Uterus (tissue), 4 donors: ENCODE data around the gene HOXA6. TPM values are rescaled to one million over a fixed set of nuclear protein-coding genes. Genes with fewer than 3 reads are reported as not detected.
A peak's percentile ranks its signal among the peaks of the same experiment; 100 is the strongest.

Experiments used
- DNase-seq, 2 donors: peaks; one replicate each; pipeline ENCODE4 v3.0.0-alpha.2; 2019 to 2020
- H3K27ac ChIP-seq, 2 donors: fragments of 200-600 bp; sonication (generic); 1 replicate in 1 of 2; 2 replicates in 1 of 2; pipeline ENCODE4 v1.5.1; 2016 to 2018
- H3K27me3 ChIP-seq, 2 donors: fragments of 200-600 bp; sonication (generic); one replicate each; pipeline ENCODE4 v1.5.1; 2018 to 2019; ENCODE audit warnings: control low read depth in 1 of 2
- H3K36me3 ChIP-seq, 2 donors: fragments of 200-600 bp; sonication (generic); one replicate each; pipeline ENCODE4 v1.5.1; 2019; ENCODE audit warnings: control low read depth in 1 of 2
- H3K4me1 ChIP-seq, 2 donors: fragments of 200-600 bp; sonication (generic); one replicate each; pipeline ENCODE4 v1.5.1; 2018 to 2019; ENCODE audit warnings: control low read depth in 1 of 2
- H3K4me3 ChIP-seq, 2 donors: fragments of 200-600 bp; sonication (generic); 1 replicate in 1 of 2; 2 replicates in 1 of 2; pipeline ENCODE4 v1.5.1; 2018 to 2019; ENCODE audit warnings: mild to moderate bottlenecking in 1 of 2
- H3K9me3 ChIP-seq, 2 donors: fragments of 200-600 bp; sonication (generic); one replicate each; pipeline ENCODE4 v1.5.1; 2019; ENCODE audit warnings: control low read depth in 1 of 2
- CTCF ChIP-seq, 4 experiments: fragments of 200-600 bp in 2 of 4; fragments of 450-650 bp in 2 of 4; sonication (generic) in 2 of 4; IDR thresholded peaks; one replicate each; pipeline ENCODE4 v1.5.1; 2016 to 2019; ENCODE audit warnings: antibody characterized with exemption in 4 of 4, mild to moderate bottlenecking in 2 of 4, moderate library complexity in 1 of 4
- POLR2A ChIP-seq, 2 donors: fragments of 450-650 bp; IDR thresholded peaks; one replicate each; pipeline ENCODE4 v1.6.1; 2016; ENCODE audit warnings: antibody characterized with exemption in 2 of 2, mild to moderate bottlenecking in 1 of 2, moderate library complexity in 1 of 2
- intact Hi-C: fragments of 100-400 bp; cut with DNase I; formaldehyde crosslinking; loops from one replicate; pipeline ENCODE4 v1.15.1; 2023; ENCODE audit warnings: low total_unique reads
- total RNA-seq, 4 donors: library from RNA; depleted of rRNA in 3 of 4; stranded (reverse); fragments of >200 nt in 3 of 4; gene quantifications; one replicate each; pipeline versions ENCODE4 v1.1.0 to v1.2.4, GENCODE V29; 2014 to 2023
- donor health status: DM: yes; HTN: yes; CAD: no.

The HOXA6 gene
- total RNA-seq, 4 donors from 2014 or later: 1.8 to 19.1 (median 15.4) TPM

- Histone ChIP-seq H3K36me3 (no peaks in the 10 kb centered on the region), H3K27ac (peak overlapping the region in 1 of 2 donors; percentile 93), H3K9me3 (no peaks in the 10 kb centered on the region), H3K27me3 (no peaks in the 10 kb centered on the region), H3K4me1 (peaks cover 0 to 4% of the 10 kb centered on the region in 2 donors), H3K4me3 (no peak overlapping the region)
- intact Hi-C loops: no loop called here
- DNase-seq: peak in 1 of 2 donors; percentile 14
- TF ChIP-seq POLR2A (IDR thresholded peaks at IDR 0.05): no peak
- TF ChIP-seq CTCF (IDR thresholded peaks at IDR 0.05): no peak
Measured at GRCh38 chr7:27157702-27158431, 10.3 kb upstream of the HOXA6 start.

GRCh38 chr7:27156916-27157701 lies 9.5 kb upstream of the HOXA6 start:
- no peaks in the 10 kb centered on the region for H3K9me3 ChIP-seq
- H3K4me1 ChIP-seq: peaks cover 0 to 4% of the 10 kb centered on the region in 2 donors
- H3K4me3 ChIP-seq: peak overlapping the region; percentile 59 to 79
- peak in 1 of 2 donors; percentile 49 for DNase-seq
- intact Hi-C loops: no loop called here
- no peak for TF ChIP-seq POLR2A (IDR thresholded peaks at IDR 0.05)
- no peak for TF ChIP-seq CTCF (IDR thresholded peaks at IDR 0.05)
- H3K27me3 ChIP-seq: no peaks in the 10 kb centered on the region
- no peaks in the 10 kb centered on the region for H3K36me3 ChIP-seq
- peak overlapping the region; percentile 93 to 95 for H3K27ac ChIP-seq

- Histone ChIP-seq H3K9me3 (no peaks in the 10 kb centered on the region), H3K27ac (peak within 1 kb of the TSS; percentile 93 to 95), H3K4me1 (peaks cover 0 to 4% of the 10 kb centered on the region in 2 donors), H3K27me3 (no peaks in the 10 kb centered on the region), H3K36me3 (no peaks in the 10 kb centered on the region), H3K4me3 (peak within 1 kb of the TSS; percentile 59 to 79)
- TF ChIP-seq POLR2A (IDR thresholded peaks at IDR 0.05): no peak
- TF ChIP-seq CTCF (IDR thresholded peaks at IDR 0.05): no peak
- DNase-seq: peak; percentile 88 to 91
- intact Hi-C loops: no loop called here
Measured at GRCh38 chr7:27156508-27156898, 8.9 kb upstream of the HOXA6 start, which contains the start of gene HOXA7. Gene HOXA7 (minus strand): TSS chr7:27156675. CDS start chr7:27156545, 130 bp downstream.

GRCh38 chr7:27155816-27156507 lies 8.4 kb upstream of the HOXA6 start:
- no peaks in the 10 kb centered on the region for H3K9me3 ChIP-seq
- intact Hi-C loops: no loop called here
- peak; percentile 43 to 54 for DNase-seq
- H3K27ac ChIP-seq: peak overlapping the region; percentile 93 to 95
- H3K4me3 ChIP-seq: peak overlapping the region; percentile 59 to 79
- H3K4me1 ChIP-seq: peaks cover 0 to 4% of the 10 kb centered on the region in 2 donors
- H3K27me3 ChIP-seq: no peaks in the 10 kb centered on the region
- H3K36me3 ChIP-seq: no peaks in the 10 kb centered on the region
- TF ChIP-seq POLR2A (IDR thresholded peaks at IDR 0.05) (no peak), CTCF (IDR thresholded peaks at IDR 0.05) (no peak)
